Effector memory CD8-positive, alpha-beta T cell (primary cell): Measurements from ENCODE around the gene MNT.

Experiments used
- ATAC-seq: fragments of 150-1000 bp; cut with Tn5 transposase; replicated peaks from 2 replicates; pipeline ENCODE4 v1.10.0; 2021; ENCODE audit warnings: mild to moderate bottlenecking, moderate library complexity
- DNase-seq, 3 experiments: peaks; one replicate each; pipeline ENCODE4 v3.0.0; 2021
- H3K27ac Mint-ChIP-seq, 2 donors: one replicate each; pipeline ENCODE4 v1.8.0; 2022; ENCODE audit warnings: mild to moderate bottlenecking in 2 of 2, mixed read lengths in 2 of 2, moderate library complexity in 2 of 2
- H3K27me3 Mint-ChIP-seq, 2 donors: one replicate each; pipeline ENCODE4 v1.8.0; 2022; ENCODE audit warnings: mixed read lengths in 2 of 2
- H3K36me3 Mint-ChIP-seq: one replicate; pipeline ENCODE4 v1.8.0; 2022; ENCODE audit warnings: mild to moderate bottlenecking, moderate library complexity, mixed read lengths; ENCODE audit not compliant: insufficient read depth
- H3K4me1 Mint-ChIP-seq, 2 donors: one replicate each; pipeline ENCODE4 v1.8.0; 2022; ENCODE audit warnings: low read depth in 2 of 2, mixed read lengths in 2 of 2
- H3K4me3 Mint-ChIP-seq, 2 donors: one replicate each; pipeline ENCODE4 v1.8.0; 2022; ENCODE audit warnings: mild to moderate bottlenecking in 2 of 2, mixed read lengths in 2 of 2, moderate library complexity in 2 of 2
- H3K9me3 Mint-ChIP-seq, 2 donors: one replicate each; pipeline ENCODE4 v1.8.0; 2022; ENCODE audit warnings: mixed read lengths in 2 of 2

Gene MNT

GRCh38 chr17:2406903-2407790 is 6.3 kb upstream of the MNT start:
- DNase-seq (no peak), ATAC-seq (no peak)
- peak overlapping the region; percentile 27 to 83 for H3K27ac Mint-ChIP-seq
- H3K36me3 Mint-ChIP-seq, result peaks cover 9% of the 10 kb centered on the region
- no peaks in the 10 kb centered on the region for H3K9me3 Mint-ChIP-seq
- no peak overlapping the region for H3K4me3 Mint-ChIP-seq
- H3K4me1 Mint-ChIP-seq, result peaks cover 5 to 12% of the 10 kb centered on the region in 2 donors
- no peaks in the 10 kb centered on the region for H3K27me3 Mint-ChIP-seq

DNA sequence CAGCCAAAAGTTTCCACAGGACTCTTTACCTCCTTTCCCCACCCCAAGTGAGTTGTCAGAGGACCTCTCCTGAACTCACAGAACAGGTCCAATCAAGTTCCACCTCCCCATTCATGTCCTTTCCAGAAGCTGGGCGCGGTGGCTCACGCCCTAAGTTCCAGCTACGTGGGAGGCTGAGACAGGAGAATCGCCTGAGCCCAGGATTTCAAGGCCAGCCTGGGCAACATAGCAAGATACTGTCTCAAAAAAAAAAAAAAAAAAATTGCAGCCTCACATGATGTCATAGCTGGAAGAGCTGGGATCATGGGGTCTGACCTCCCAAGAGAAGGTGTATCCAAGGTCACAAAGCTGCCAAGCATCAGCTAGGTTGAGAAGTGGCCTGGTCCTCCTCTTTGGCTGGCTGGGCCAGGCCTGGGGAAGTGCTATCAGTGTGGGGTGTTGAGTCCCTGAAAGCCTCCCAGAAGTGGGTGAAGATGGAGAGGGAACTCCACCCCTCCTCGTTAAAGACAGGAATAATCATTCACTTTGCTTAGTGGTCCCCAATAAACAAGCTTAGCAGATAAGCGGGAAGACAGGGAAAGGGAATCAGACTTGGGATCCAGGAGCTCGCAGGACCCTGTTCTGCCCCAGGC is 5.5 kb upstream of the MNT start:
- DNase-seq (no peak), ATAC-seq (no peak)
- peak overlapping the region in 1 of 2 donors; percentile 83 for H3K27ac Mint-ChIP-seq
- H3K4me1 Mint-ChIP-seq, result peaks cover 5 to 18% of the 10 kb centered on the region in 2 donors
- peaks cover 16% of the 10 kb centered on the region for H3K36me3 Mint-ChIP-seq
- H3K27me3 Mint-ChIP-seq, result no peaks in the 10 kb centered on the region
- no peaks in the 10 kb centered on the region for H3K9me3 Mint-ChIP-seq
- no peak overlapping the region for H3K4me3 Mint-ChIP-seq

DNA sequence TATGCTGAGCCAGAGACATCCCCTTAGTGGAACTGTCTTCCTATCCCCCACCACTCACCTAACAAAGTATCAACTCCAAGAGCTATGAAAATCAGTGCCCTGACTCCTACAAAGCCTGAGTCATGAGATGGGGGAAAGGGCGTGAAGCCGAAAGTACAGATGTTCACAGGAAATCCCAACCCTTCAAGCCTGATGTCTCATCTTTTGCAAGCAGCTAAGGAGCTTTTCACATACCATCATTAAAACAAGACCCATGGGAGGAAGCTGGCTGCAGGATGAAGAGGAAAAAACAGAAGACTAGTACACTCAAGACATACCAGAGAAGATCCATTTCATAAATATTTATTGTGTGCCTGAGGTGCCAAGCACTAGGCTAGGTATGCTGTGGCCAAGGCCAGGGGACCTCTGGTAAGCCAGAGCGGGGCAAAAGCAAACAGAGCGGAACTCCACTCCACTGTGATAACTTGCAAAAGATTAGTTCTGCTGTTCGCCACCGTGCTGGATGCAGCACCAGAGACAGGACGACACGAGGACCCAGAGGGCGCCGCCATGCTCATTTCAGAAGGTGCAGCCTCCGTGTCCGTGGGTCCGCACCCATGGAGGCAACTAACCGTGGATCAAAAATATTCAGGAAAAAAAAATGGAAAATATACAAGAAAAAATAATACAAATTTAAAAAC is 4.5 kb upstream of the MNT start:
- Mint-ChIP-seq H3K27me3 (no peaks in the 10 kb centered on the region), H3K4me1 (peaks cover 5 to 20% of the 10 kb centered on the region in 2 donors), H3K27ac (no peak overlapping the region), H3K36me3 (peaks cover 24% of the 10 kb centered on the region), H3K4me3 (no peak overlapping the region), H3K9me3 (no peaks in the 10 kb centered on the region)
- DNase-seq (no peak), ATAC-seq (no peak)

DNA sequence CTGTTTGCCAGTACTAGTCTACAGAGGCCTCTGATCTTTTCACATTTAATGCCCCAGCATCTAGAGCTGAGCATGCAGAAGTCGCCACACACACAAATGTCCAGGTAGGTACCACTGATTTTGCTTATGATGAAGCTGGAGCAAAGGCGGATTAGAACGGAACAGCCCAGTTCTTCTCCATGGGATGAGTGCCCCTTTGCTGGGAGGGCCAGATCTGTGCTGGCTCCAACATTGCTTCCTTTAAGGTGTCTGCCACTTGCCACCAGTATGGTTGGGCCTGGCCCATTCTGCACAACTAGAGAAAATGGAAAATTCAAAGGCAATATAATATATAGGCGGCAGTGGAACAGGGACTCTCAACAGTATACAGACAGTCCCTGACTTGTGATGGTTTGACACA is 2.2 kb upstream of the MNT start:
- Mint-ChIP-seq H3K27ac (peak overlapping the region in 1 of 2 donors; percentile 99), H3K27me3 (no peaks in the 10 kb centered on the region), H3K4me3 (peak overlapping the region; percentile 90 to 98), H3K4me1 (peaks cover 19 to 37% of the 10 kb centered on the region in 2 donors), H3K36me3 (peaks cover 46% of the 10 kb centered on the region), H3K9me3 (no peaks in the 10 kb centered on the region)
- ATAC-seq (no peak), DNase-seq (no peak)

DNA sequence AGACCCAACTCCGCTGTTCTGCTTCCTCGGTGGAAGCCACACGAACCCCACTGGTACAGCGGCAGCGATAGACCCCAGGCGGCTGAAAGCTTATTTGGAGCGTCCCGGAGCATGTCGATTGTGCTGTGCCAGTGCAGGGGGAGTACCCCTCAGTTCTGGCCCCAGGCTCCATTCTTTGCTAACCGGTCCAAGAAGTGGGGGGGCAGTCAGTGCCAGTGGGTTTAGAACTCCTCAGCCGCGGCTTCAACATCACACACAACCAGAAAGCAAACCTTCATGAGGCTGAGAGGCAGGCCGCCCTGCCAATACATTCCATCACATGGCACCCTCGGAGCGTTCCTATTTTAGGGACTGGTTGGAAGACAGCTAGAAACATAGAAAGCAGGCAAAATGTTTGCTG is 1.7 kb upstream of the MNT start:
- Mint-ChIP-seq H3K36me3 (peaks cover 51% of the 10 kb centered on the region), H3K27ac (peak overlapping the region; percentile 97 to 99), H3K4me3 (peak overlapping the region; percentile 90 to 98), H3K27me3 (no peaks in the 10 kb centered on the region), H3K9me3 (no peaks in the 10 kb centered on the region), H3K4me1 (peaks cover 24 to 39% of the 10 kb centered on the region in 2 donors)
- DNase-seq (no peak), ATAC-seq (no peak)

- Mint-ChIP-seq H3K9me3 (no peaks in the 10 kb centered on the region), H3K27ac (peak overlapping the region; percentile 97 to 99), H3K27me3 (no peaks in the 10 kb centered on the region), H3K4me1 (peaks cover 30 to 40% of the 10 kb centered on the region in 2 donors), H3K4me3 (peak overlapping the region; percentile 90 to 98), H3K36me3 (peaks cover 50% of the 10 kb centered on the region)
- peak; percentile 56 for ATAC-seq
- DNase-seq, result peak; percentile 99
These were observed 764 bp upstream of the MNT start for GRCh38 chr17:2401426-2402221.

- Mint-ChIP-seq H3K27ac (peak overlapping the region; percentile 97 to 99), H3K4me3 (peak overlapping the region; percentile 90 to 98), H3K27me3 (no peaks in the 10 kb centered on the region), H3K9me3 (no peaks in the 10 kb centered on the region), H3K4me1 (peaks cover 39 to 41% of the 10 kb centered on the region in 2 donors), H3K36me3 (peaks cover 55% of the 10 kb centered on the region)
- peak; percentile 43 to 57 (median 54) for DNase-seq
- ATAC-seq, result no peak
These were observed 390 bp downstream of the MNT start for GRCh38 chr17:2400474-2400866.

DNA sequence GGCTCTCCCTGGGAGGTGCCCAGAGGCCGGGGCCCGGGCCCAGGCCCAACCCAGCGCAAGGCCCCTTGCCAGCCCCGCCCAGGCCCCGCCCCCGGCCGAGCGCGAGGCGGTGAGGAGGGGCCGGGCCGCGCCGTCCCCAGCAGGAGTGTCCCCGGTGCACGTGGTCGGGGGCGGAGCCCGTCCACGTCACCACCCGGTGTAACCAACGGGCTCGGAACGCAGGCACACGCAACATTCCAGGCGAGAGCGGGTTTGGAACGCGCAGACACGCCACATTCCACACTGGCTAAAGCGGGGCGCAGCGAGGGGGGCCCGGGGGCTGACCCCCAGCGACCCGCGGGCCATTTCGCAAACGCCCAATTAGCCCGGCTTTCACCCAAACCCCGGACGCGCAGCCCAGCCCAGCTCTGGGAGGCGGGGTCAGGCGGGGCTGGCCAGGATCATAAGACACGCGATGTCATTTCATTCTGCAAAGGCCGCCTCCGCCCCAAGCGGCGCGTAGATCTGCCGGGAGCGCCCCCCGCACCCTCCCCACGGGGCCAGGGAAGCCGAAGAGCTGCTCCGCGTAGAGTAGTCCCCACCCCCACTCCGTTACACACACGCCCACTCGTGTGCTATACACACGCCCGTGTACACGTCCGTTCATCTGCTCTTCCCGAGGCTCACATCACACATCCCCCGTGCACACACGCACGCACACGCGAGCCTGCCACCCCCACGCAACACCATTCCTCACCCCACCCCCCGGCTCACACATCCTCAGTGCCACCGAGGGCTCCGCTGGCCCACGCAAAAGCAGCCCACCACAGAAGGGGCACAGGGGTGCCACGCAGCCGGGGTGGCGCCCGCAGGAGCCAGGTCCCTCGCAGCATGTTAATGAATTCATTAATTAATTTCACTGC is 1.0 kb downstream of the MNT start:
- H3K27me3 Mint-ChIP-seq, result no peaks in the 10 kb centered on the region
- peak overlapping the region; percentile 90 to 98 for H3K4me3 Mint-ChIP-seq
- H3K27ac Mint-ChIP-seq, result peak overlapping the region; percentile 97 to 99
- no peaks in the 10 kb centered on the region for H3K9me3 Mint-ChIP-seq
- ATAC-seq (peak; percentile 51), DNase-seq (peak; percentile 87 to 91 (median 88))
- H3K36me3 Mint-ChIP-seq, result peaks cover 62% of the 10 kb centered on the region
- peaks cover 43% of the 10 kb centered on the region in 2 donors for H3K4me1 Mint-ChIP-seq

GRCh38 chr17:2398655-2399571 is 1.9 kb downstream of the MNT start:
- peak; percentile 6 for ATAC-seq
- peaks cover 48 to 51% of the 10 kb centered on the region in 2 donors for H3K4me1 Mint-ChIP-seq
- H3K36me3 Mint-ChIP-seq, result peaks cover 71% of the 10 kb centered on the region

GRCh38 chr17:2398182-2398581 is 2.7 kb downstream of the MNT start:
- peaks cover 48 to 51% of the 10 kb centered on the region in 2 donors for H3K4me1 Mint-ChIP-seq
- no peaks in the 10 kb centered on the region for H3K9me3 Mint-ChIP-seq
- H3K4me3 Mint-ChIP-seq, result peak overlapping the region; percentile 90 to 98
- DNase-seq (no peak), ATAC-seq (no peak)
- H3K27me3 Mint-ChIP-seq, result no peaks in the 10 kb centered on the region
- H3K36me3 Mint-ChIP-seq, result peaks cover 76% of the 10 kb centered on the region
- H3K27ac Mint-ChIP-seq, result peak overlapping the region in 1 of 2 donors; percentile 76

More at GRCh38 chr17:2398655-2399571, 1.9 kb downstream of the MNT start:
- no peaks in the 10 kb centered on the region for H3K9me3 Mint-ChIP-seq
- H3K4me3 Mint-ChIP-seq, result peak overlapping the region; percentile 90 to 98
- H3K27ac Mint-ChIP-seq, result peak overlapping the region; percentile 97 to 99
- peak in 2 of 3 experiments; percentile 44 to 45 for DNase-seq
- no peaks in the 10 kb centered on the region for H3K27me3 Mint-ChIP-seq
